ENCODE data around the gene RFPL4AL1. TPM values are rescaled to one million over a fixed set of nuclear protein-coding genes. Genes with fewer than 3 reads are reported as not detected.

The RFPL4AL1 gene
- total and polyA plus RNA-seq, 9 of the 15 experiments (the other 6 are each of a cell fraction or from before 2014, with no cell fraction given): 0.18 to 0.21 TPM; not detected in 7

DNA sequence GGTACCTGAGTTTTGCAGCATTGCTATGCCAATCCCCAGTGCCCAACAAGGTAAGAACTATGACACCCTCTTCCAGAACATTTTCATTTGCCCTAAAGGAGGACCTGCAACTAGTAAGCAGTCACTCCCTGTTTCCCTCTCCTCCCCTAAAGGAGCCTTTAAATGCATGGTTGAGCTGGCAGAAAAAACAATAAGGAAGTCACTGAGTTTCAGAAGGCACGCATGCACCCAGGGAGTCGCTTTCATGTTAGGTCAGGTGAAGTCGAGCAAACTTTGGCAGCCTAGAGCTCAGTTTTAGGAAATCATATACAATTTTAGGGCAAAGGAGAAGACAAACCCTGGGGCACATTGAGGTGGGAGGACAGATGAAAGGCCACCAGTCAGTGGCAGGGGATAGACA is 51.1 kb downstream of the RFPL4AL1 start:
- Histone ChIP-seq H3K4me3 (no peak overlapping the region), H3K9me3 (replicated peaks; ENCODE audit: control insufficient read depth, insufficient read depth, low read depth, low read length) (no peaks in the 10 kb centered on the region), H3K9ac (ENCODE audit: insufficient read depth in 1 of 2, low read depth in 2 of 2, low read length in 2 of 2) (no peak overlapping the region), H3K27me3 (ENCODE audit: control insufficient read depth in 2 of 2, insufficient read depth in 2 of 2, low read length in 2 of 2) (peaks cover 3% of the 10 kb centered on the region in 2 experiments; a peak in 1 of 5 replicates), H3K79me2 (ENCODE audit: control insufficient read depth, insufficient read depth, low read length) (no peaks in the 10 kb centered on the region), H3K9me1 (ENCODE audit: control insufficient read depth, insufficient read depth, low read length) (no peaks in the 10 kb centered on the region), H3K36me3 (ENCODE audit: control insufficient read depth, insufficient read depth, low read length) (no peaks in the 10 kb centered on the region), H4K20me1 (replicated peaks; ENCODE audit: control insufficient read depth, insufficient read depth, low read length) (no peaks in the 10 kb centered on the region), H3K4me1 (replicated peaks in 1 of 2; ENCODE audit: control insufficient read depth in 2 of 2, insufficient read depth in 2 of 2, low read length in 2 of 2) (no peaks in the 10 kb centered on the region), H3K4me2 (ENCODE audit: insufficient read depth, low read length) (no peak overlapping the region), H2AFZ (ENCODE audit: low read depth, low read length) (no peak overlapping the region), H3K27ac (ENCODE audit: extremely low read depth, low read depth, low read length) (no peak overlapping the region)
- BruUV-seq (replicated peaks): no TSS peak
- in situ Hi-C loops (cut with MboI): no loop called here
- ATAC-seq (no peak), DNase-seq (ENCODE audit: extremely low read depth in 1 of 4, low spot score in 3 of 4) (no peak), FAIRE-seq (no peak)
- intact Hi-C loops (cut with micrococcal nuclease): no loop called here
- ChIA-PET CTCF (ENCODE audit: low intra/inter-chr PET ratio) (no interaction called here), POLR2A (interaction anchor here (0.7 kb wide), 1 partner anchor 39 kb away, joined by 5 read pairs; no protein-coding TSS in a partner anchor)
- WGBS (ENCODE audit: insufficient coverage, low coverage, missing lambda C conversion rate): 3% methylated on average over 3 of the region's 3 CpGs
- TF ChIP-seq DACH1 (IDR thresholded peaks at IDR 0.05; ENCODE audit: partially characterized antibody) (no peak), PTBP1 (IDR thresholded peaks at IDR 0.05; ENCODE audit: low read depth, low read length) (no peak), MXD1 (CRISPR knock-in tag; IDR thresholded peaks at IDR 0.05; ENCODE audit: borderline replicate concordance, poor library complexity, severe bottlenecking) (no peak), ARHGAP35 (IDR thresholded peaks at IDR 0.05; ENCODE audit: partially characterized antibody) (no peak), ADNP (tag; IDR thresholded peaks at IDR 0.05) (no peak), DEAF1 (CRISPR knock-in tag; IDR thresholded peaks at IDR 0.05) (no peak), TSC22D4 (tag; IDR thresholded peaks at IDR 0.05) (no peak), HNRNPH1 (optimal IDR thresholded peaks at IDR 0.05; ENCODE audit: low read depth, low read length) (no peak), TOE1 (IDR thresholded peaks at IDR 0.05; ENCODE audit: borderline replicate concordance) (no peak), TOE1 (CRISPR knock-in tag; IDR thresholded peaks at IDR 0.05; ENCODE audit: borderline replicate concordance, low read depth) (no peak), SMAD4 (CRISPR knock-in tag; conservative IDR thresholded peaks at IDR 0.05) (no peak)
- TF ChIP-seq, protein P1, sequence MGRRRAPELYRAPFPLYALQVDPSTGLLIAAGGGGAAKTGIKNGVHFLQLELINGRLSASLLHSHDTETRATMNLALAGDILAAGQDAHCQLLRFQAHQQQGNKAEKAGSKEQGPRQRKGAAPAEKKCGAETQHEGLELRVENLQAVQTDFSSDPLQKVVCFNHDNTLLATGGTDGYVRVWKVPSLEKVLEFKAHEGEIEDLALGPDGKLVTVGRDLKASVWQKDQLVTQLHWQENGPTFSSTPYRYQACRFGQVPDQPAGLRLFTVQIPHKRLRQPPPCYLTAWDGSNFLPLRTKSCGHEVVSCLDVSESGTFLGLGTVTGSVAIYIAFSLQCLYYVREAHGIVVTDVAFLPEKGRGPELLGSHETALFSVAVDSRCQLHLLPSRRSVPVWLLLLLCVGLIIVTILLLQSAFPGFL (CRISPR knock-in tag; IDR thresholded peaks at IDR 0.05): no peak
